ENCODE data around the gene SLC6A9. TPM values are rescaled to one million over a fixed set of nuclear protein-coding genes. Genes with fewer than 3 reads are reported as not detected.

SLC6A9 gene
- polyA plus RNA-seq, 4 donors: 0.81 to 15.7 (median 2.0) TPM

GRCh38 chr1:44059212-44059611 lies 27.9 kb upstream of the SLC6A9 start:
- Histone ChIP-seq H3K36me3 (ENCODE audit: control insufficient read depth in 3 of 3, insufficient read depth in 2 of 3, low read depth in 1 of 3, low read length in 3 of 3) (no peaks in the 10 kb centered on the region), H3K4me3 (ENCODE audit: low read depth in 1 of 3, low read length in 3 of 3) (no peak overlapping the region), H3K27me3 (ENCODE audit: control insufficient read depth in 3 of 3, insufficient read depth in 3 of 3, low read length in 3 of 3) (no peaks in the 10 kb centered on the region), H3K4me1 (ENCODE audit: control insufficient read depth in 3 of 3, insufficient read depth in 2 of 3, low read depth in 1 of 3, low read length in 2 of 3) (peaks cover 0 to 4% (median 3%) of the 10 kb centered on the region in 3 donors), H3K9me3 (ENCODE audit: control insufficient read depth in 2 of 2, insufficient read depth in 1 of 2, low read depth in 1 of 2, low read length in 1 of 2) (no peaks in the 10 kb centered on the region), H3K27ac (ENCODE audit: low read depth in 1 of 3, low read length in 2 of 3) (no peak overlapping the region)
- FAIRE-seq (no peak), DNase-seq (no peak)
- WGBS, 3 donors: 67 to 96% (median 91%) methylated on average over 1 of the region's 1 CpG

GRCh38 chr1:44057293-44057692 lies 26.0 kb upstream of the SLC6A9 start:
- 81 to 89% (median 88%) methylated on average over 1 of the region's 1 CpG for WGBS, 3 donors
- Histone ChIP-seq H3K4me1 (ENCODE audit: control insufficient read depth in 3 of 3, insufficient read depth in 2 of 3, low read depth in 1 of 3, low read length in 2 of 3) (peaks cover 0 to 4% (median 3%) of the 10 kb centered on the region in 3 donors), H3K4me3 (ENCODE audit: low read depth in 1 of 3, low read length in 3 of 3) (no peak overlapping the region), H3K27ac (ENCODE audit: low read depth in 1 of 3, low read length in 2 of 3) (no peak overlapping the region), H3K36me3 (ENCODE audit: control insufficient read depth in 3 of 3, insufficient read depth in 2 of 3, low read depth in 1 of 3, low read length in 3 of 3) (no peaks in the 10 kb centered on the region), H3K9me3 (ENCODE audit: control insufficient read depth in 2 of 2, insufficient read depth in 1 of 2, low read depth in 1 of 2, low read length in 1 of 2) (no peaks in the 10 kb centered on the region), H3K27me3 (ENCODE audit: control insufficient read depth in 3 of 3, insufficient read depth in 3 of 3, low read length in 3 of 3) (no peaks in the 10 kb centered on the region)
- FAIRE-seq (no peak), DNase-seq (no peak)

GRCh38 chr1:44053394-44053793 lies 22.1 kb upstream of the SLC6A9 start:
- no peaks in the 10 kb centered on the region for H3K27me3 ChIP-seq (ENCODE audit: control insufficient read depth in 3 of 3, insufficient read depth in 3 of 3, low read length in 3 of 3)
- DNase-seq: no peak
- H3K4me1 ChIP-seq (ENCODE audit: control insufficient read depth in 3 of 3, insufficient read depth in 2 of 3, low read depth in 1 of 3, low read length in 2 of 3): peaks cover 0 to 2% (median 0%) of the 10 kb centered on the region in 3 donors
- no peaks in the 10 kb centered on the region for H3K36me3 ChIP-seq (ENCODE audit: control insufficient read depth in 3 of 3, insufficient read depth in 2 of 3, low read depth in 1 of 3, low read length in 3 of 3)
- no peak for FAIRE-seq
- no peak overlapping the region for H3K4me3 ChIP-seq (ENCODE audit: low read depth in 1 of 3, low read length in 3 of 3)
- no peak overlapping the region for H3K27ac ChIP-seq (ENCODE audit: low read depth in 1 of 3, low read length in 2 of 3)
- 86 to 94% (median 89%) methylated on average over 2 of the region's 2 CpGs for WGBS, 3 donors
- H3K9me3 ChIP-seq (ENCODE audit: control insufficient read depth in 2 of 2, insufficient read depth in 1 of 2, low read depth in 1 of 2, low read length in 1 of 2): no peaks in the 10 kb centered on the region

- H3K27ac ChIP-seq (ENCODE audit: low read depth in 1 of 3, low read length in 2 of 3): no peak overlapping the region
- H3K4me1 ChIP-seq (ENCODE audit: control insufficient read depth in 3 of 3, insufficient read depth in 2 of 3, low read depth in 1 of 3, low read length in 2 of 3): peaks cover 0 to 14% (median 0%) of the 10 kb centered on the region in 3 donors
- H3K9me3 ChIP-seq (ENCODE audit: control insufficient read depth in 2 of 2, insufficient read depth in 1 of 2, low read depth in 1 of 2, low read length in 1 of 2): no peaks in the 10 kb centered on the region
- 66 to 73% (median 67%) methylated on average over 3 of the region's 3 CpGs for WGBS, 3 donors
- DNase-seq (no peak), FAIRE-seq (no peak)
- H3K4me3 ChIP-seq (ENCODE audit: low read depth in 1 of 3, low read length in 3 of 3): no peak overlapping the region
- H3K27me3 ChIP-seq (ENCODE audit: control insufficient read depth in 3 of 3, insufficient read depth in 3 of 3, low read length in 3 of 3): no peaks in the 10 kb centered on the region
- no peaks in the 10 kb centered on the region for H3K36me3 ChIP-seq (ENCODE audit: control insufficient read depth in 3 of 3, insufficient read depth in 2 of 3, low read depth in 1 of 3, low read length in 3 of 3)
Measured at GRCh38 chr1:44050261-44050660, 19.0 kb upstream of the SLC6A9 start.

- WGBS, 3 donors: 63 to 78% (median 65%) methylated on average over 2 of the region's 2 CpGs
- Histone ChIP-seq H3K36me3 (ENCODE audit: control insufficient read depth in 3 of 3, insufficient read depth in 2 of 3, low read depth in 1 of 3, low read length in 3 of 3) (no peaks in the 10 kb centered on the region), H3K4me1 (ENCODE audit: control insufficient read depth in 3 of 3, insufficient read depth in 2 of 3, low read depth in 1 of 3, low read length in 2 of 3) (peaks cover 0 to 14% (median 0%) of the 10 kb centered on the region in 3 donors), H3K27ac (ENCODE audit: low read depth in 1 of 3, low read length in 2 of 3) (no peak overlapping the region), H3K4me3 (ENCODE audit: low read depth in 1 of 3, low read length in 3 of 3) (no peak overlapping the region), H3K9me3 (ENCODE audit: control insufficient read depth in 2 of 2, insufficient read depth in 1 of 2, low read depth in 1 of 2, low read length in 1 of 2) (no peaks in the 10 kb centered on the region), H3K27me3 (ENCODE audit: control insufficient read depth in 3 of 3, insufficient read depth in 3 of 3, low read length in 3 of 3) (no peaks in the 10 kb centered on the region)
- DNase-seq: no peak
- no peak for FAIRE-seq
Measured at GRCh38 chr1:44049839-44050238, 18.6 kb upstream of the SLC6A9 start.

- H3K36me3 ChIP-seq (ENCODE audit: control insufficient read depth in 3 of 3, insufficient read depth in 2 of 3, low read depth in 1 of 3, low read length in 3 of 3): no peaks in the 10 kb centered on the region
- H3K27ac ChIP-seq (ENCODE audit: low read depth in 1 of 3, low read length in 2 of 3): peak overlapping the region in 1 of 3 donors; percentile 36
- H3K4me3 ChIP-seq (ENCODE audit: low read depth in 1 of 3, low read length in 3 of 3): no peak overlapping the region
- DNase-seq (no peak), FAIRE-seq (no peak)
- peaks cover 0 to 14% (median 0%) of the 10 kb centered on the region in 3 donors for H3K4me1 ChIP-seq (ENCODE audit: control insufficient read depth in 3 of 3, insufficient read depth in 2 of 3, low read depth in 1 of 3, low read length in 2 of 3)
- WGBS, 3 donors: 33 to 59% (median 51%) methylated on average over 3 of the region's 3 CpGs
- no peaks in the 10 kb centered on the region for H3K27me3 ChIP-seq (ENCODE audit: control insufficient read depth in 3 of 3, insufficient read depth in 3 of 3, low read length in 3 of 3)
- H3K9me3 ChIP-seq (ENCODE audit: control insufficient read depth in 2 of 2, insufficient read depth in 1 of 2, low read depth in 1 of 2, low read length in 1 of 2): no peaks in the 10 kb centered on the region
Measured at GRCh38 chr1:44048532-44049215, 17.4 kb upstream of the SLC6A9 start.

GRCh38 chr1:44047131-44047530 lies 15.9 kb upstream of the SLC6A9 start:
- DNase-seq: no peak
- H3K27ac ChIP-seq (ENCODE audit: low read depth in 1 of 3, low read length in 2 of 3): no peak overlapping the region
- H3K4me1 ChIP-seq (ENCODE audit: control insufficient read depth in 3 of 3, insufficient read depth in 2 of 3, low read depth in 1 of 3, low read length in 2 of 3): peaks cover 0 to 14% (median 0%) of the 10 kb centered on the region in 3 donors
- no peaks in the 10 kb centered on the region for H3K27me3 ChIP-seq (ENCODE audit: control insufficient read depth in 3 of 3, insufficient read depth in 3 of 3, low read length in 3 of 3)
- no peaks in the 10 kb centered on the region for H3K9me3 ChIP-seq (ENCODE audit: control insufficient read depth in 2 of 2, insufficient read depth in 1 of 2, low read depth in 1 of 2, low read length in 1 of 2)
- FAIRE-seq: no peak
- no peaks in the 10 kb centered on the region for H3K36me3 ChIP-seq (ENCODE audit: control insufficient read depth in 3 of 3, insufficient read depth in 2 of 3, low read depth in 1 of 3, low read length in 3 of 3)
- no peak overlapping the region for H3K4me3 ChIP-seq (ENCODE audit: low read depth in 1 of 3, low read length in 3 of 3)
- WGBS, 3 donors: 86 to 93% (median 88%) methylated on average over 1 of the region's 1 CpG

- H3K36me3 ChIP-seq (ENCODE audit: control insufficient read depth in 3 of 3, insufficient read depth in 2 of 3, low read depth in 1 of 3, low read length in 3 of 3): no peaks in the 10 kb centered on the region
- H3K9me3 ChIP-seq (ENCODE audit: control insufficient read depth in 2 of 2, insufficient read depth in 1 of 2, low read depth in 1 of 2, low read length in 1 of 2): no peaks in the 10 kb centered on the region
- DNase-seq (no peak), FAIRE-seq (no peak)
- H3K27ac ChIP-seq (ENCODE audit: low read depth in 1 of 3, low read length in 2 of 3): no peak overlapping the region
- H3K4me1 ChIP-seq (ENCODE audit: control insufficient read depth in 3 of 3, insufficient read depth in 2 of 3, low read depth in 1 of 3, low read length in 2 of 3): peaks cover 0 to 14% (median 0%) of the 10 kb centered on the region in 3 donors
- no peaks in the 10 kb centered on the region for H3K27me3 ChIP-seq (ENCODE audit: control insufficient read depth in 3 of 3, insufficient read depth in 3 of 3, low read length in 3 of 3)
- WGBS, 3 donors: 54 to 69% (median 58%) methylated on average over 9 of the region's 9 CpGs
- H3K4me3 ChIP-seq (ENCODE audit: low read depth in 1 of 3, low read length in 3 of 3): no peak overlapping the region
Measured at GRCh38 chr1:44045064-44045463, 13.8 kb upstream of the SLC6A9 start.
